Measurements from ENCODE around the gene ADSS2.

The ADSS2 gene

DNA sequence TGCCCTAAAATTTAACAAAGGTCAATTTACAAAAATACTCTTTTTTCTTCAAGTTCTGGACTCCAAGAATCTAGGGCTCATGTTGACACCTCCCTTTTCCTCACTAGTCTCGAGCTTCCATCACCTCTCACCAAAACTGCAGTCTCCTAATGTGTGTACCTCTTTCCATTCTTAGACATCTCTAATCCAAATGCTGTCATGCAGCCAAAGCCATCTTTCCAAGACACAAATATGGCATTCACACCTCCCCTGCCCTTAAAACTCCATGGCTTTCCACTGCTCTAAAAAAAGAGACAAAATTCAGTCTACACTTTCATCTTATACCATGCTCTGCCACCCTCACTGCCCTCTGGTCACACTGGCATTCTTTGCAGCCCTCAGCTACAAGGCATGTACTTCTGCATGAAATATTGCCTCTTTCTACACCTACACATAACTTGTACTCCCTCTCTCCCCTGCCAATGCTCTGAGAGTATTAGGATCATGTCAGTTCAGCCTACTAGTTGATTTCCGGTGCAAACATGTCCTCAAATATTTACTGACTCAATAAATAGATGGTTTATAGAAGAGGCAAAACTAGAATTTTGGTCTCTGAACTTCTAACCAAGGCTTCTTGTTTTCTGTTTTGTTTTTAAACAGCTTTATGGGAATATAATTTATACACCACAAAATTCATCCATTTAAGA lies 26.9 kb downstream of the ADSS2 start:
- Histone ChIP-seq H3K4me1 (ENCODE audit: insufficient read depth, poor library complexity, severe bottlenecking) (no peaks in the 10 kb centered on the region), H3K27ac (ENCODE audit: poor library complexity, severe bottlenecking) (no peak overlapping the region), H3K27me3 (ENCODE audit: insufficient read depth, poor library complexity, severe bottlenecking) (no peaks in the 10 kb centered on the region), H3K36me3 (ENCODE audit: low read depth) (peaks cover 39% of the 10 kb centered on the region), H3K4me3 (ENCODE audit: severe bottlenecking) (no peak overlapping the region), H3K9me3 (ENCODE audit: severe bottlenecking) (no peaks in the 10 kb centered on the region)
- TF ChIP-seq, protein P1, sequence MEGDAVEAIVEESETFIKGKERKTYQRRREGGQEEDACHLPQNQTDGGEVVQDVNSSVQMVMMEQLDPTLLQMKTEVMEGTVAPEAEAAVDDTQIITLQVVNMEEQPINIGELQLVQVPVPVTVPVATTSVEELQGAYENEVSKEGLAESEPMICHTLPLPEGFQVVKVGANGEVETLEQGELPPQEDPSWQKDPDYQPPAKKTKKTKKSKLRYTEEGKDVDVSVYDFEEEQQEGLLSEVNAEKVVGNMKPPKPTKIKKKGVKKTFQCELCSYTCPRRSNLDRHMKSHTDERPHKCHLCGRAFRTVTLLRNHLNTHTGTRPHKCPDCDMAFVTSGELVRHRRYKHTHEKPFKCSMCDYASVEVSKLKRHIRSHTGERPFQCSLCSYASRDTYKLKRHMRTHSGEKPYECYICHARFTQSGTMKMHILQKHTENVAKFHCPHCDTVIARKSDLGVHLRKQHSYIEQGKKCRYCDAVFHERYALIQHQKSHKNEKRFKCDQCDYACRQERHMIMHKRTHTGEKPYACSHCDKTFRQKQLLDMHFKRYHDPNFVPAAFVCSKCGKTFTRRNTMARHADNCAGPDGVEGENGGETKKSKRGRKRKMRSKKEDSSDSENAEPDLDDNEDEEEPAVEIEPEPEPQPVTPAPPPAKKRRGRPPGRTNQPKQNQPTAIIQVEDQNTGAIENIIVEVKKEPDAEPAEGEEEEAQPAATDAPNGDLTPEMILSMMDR (IDR thresholded peaks at IDR 0.05; ENCODE audit: poor library complexity, severe bottlenecking): no peak
- ATAC-seq (ENCODE audit: low read depth) (no peak), DNase-seq (ENCODE audit: low spot score) (no peak)

DNA sequence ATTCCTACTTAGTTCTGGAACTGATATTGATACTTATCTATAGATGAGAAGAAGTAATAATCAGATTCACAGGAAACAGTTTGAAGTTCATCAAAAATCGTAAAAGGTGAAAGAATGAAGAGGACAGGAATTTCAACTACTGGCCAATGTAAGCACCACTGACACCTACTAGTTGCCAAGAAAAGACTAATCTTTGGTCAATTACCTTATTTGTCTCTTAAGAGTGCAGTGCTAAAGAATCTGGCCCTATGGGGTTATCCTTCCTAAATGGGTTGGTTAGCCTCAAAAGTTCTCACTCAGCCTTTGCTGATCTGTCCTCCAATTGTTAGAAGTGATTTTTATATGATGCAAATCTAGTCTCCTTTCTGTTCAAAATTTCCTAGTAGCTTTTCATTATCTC lies 29.5 kb downstream of the ADSS2 start:
- ATAC-seq (ENCODE audit: low read depth): no peak
- no peaks in the 10 kb centered on the region for H3K9me3 ChIP-seq (ENCODE audit: severe bottlenecking)

DNA sequence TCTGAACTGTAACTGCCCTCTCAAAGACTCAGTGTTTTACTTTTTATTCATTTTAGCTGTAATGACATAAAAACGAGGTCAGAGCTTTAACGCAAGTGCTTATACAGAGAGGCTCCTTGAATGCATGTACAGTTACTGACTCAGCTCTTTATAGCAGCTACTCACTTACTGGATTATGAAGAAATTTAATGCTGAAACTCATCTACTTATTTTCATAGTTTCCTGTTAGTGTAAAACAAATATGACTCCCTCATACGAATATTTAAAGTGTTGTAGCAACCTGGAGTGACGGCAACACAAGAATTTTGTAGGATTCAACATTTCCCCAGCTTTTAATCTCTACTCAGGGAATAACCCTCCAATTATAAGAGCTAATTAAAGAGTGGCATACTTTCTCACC lies 32.7 kb downstream of the ADSS2 start:
- TF ChIP-seq, protein P1 (IDR thresholded peaks at IDR 0.05; ENCODE audit: poor library complexity, severe bottlenecking): no peak
- H3K4me3 ChIP-seq (ENCODE audit: severe bottlenecking): no peak overlapping the region
- H3K4me1 ChIP-seq (ENCODE audit: insufficient read depth, poor library complexity, severe bottlenecking): no peaks in the 10 kb centered on the region
- ATAC-seq (ENCODE audit: low read depth) (no peak), DNase-seq (ENCODE audit: low spot score) (no peak)
- no peaks in the 10 kb centered on the region for H3K27me3 ChIP-seq (ENCODE audit: insufficient read depth, poor library complexity, severe bottlenecking)
- H3K27ac ChIP-seq (ENCODE audit: poor library complexity, severe bottlenecking): no peak overlapping the region
- H3K9me3 ChIP-seq (ENCODE audit: severe bottlenecking): no peaks in the 10 kb centered on the region
- peaks cover 89% of the 10 kb centered on the region for H3K36me3 ChIP-seq (ENCODE audit: low read depth)

More for the DNA sequence above, 29.5 kb downstream of the ADSS2 start:
- no peaks in the 10 kb centered on the region for H3K4me1 ChIP-seq (ENCODE audit: insufficient read depth, poor library complexity, severe bottlenecking)
- H3K27me3 ChIP-seq (ENCODE audit: insufficient read depth, poor library complexity, severe bottlenecking): no peaks in the 10 kb centered on the region
- no peak for DNase-seq (ENCODE audit: low spot score)
- H3K4me3 ChIP-seq (ENCODE audit: severe bottlenecking): no peak overlapping the region
- H3K36me3 ChIP-seq (ENCODE audit: low read depth): peaks cover 61% of the 10 kb centered on the region
- no peak overlapping the region for H3K27ac ChIP-seq (ENCODE audit: poor library complexity, severe bottlenecking)
- TF ChIP-seq, protein P1 (IDR thresholded peaks at IDR 0.05; ENCODE audit: poor library complexity, severe bottlenecking): no peak

DNA sequence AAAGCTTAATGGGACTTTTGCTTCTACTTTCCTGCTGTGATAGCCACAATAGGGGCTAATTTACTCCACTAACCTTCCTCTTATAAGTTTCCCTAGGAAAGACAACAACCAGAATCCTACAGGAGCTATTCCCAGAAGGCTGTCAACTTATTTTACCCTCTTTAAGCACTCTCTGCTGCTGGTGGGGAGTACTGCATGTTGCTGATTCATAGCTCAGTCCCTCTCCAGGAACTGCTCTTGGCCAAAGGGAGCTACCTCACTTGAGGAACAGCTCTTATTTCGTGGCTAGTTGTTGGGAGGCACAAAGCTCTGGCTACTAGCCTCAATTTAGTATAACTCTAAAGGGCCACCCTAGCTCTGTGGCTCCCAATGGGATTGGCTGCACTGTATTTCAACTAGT lies 37.2 kb downstream of the ADSS2 start:
- H3K36me3 ChIP-seq (ENCODE audit: low read depth): peaks cover 86% of the 10 kb centered on the region
- TF ChIP-seq, protein P1 (IDR thresholded peaks at IDR 0.05; ENCODE audit: poor library complexity, severe bottlenecking): no peak
- DNase-seq (ENCODE audit: low spot score): no peak

DNA sequence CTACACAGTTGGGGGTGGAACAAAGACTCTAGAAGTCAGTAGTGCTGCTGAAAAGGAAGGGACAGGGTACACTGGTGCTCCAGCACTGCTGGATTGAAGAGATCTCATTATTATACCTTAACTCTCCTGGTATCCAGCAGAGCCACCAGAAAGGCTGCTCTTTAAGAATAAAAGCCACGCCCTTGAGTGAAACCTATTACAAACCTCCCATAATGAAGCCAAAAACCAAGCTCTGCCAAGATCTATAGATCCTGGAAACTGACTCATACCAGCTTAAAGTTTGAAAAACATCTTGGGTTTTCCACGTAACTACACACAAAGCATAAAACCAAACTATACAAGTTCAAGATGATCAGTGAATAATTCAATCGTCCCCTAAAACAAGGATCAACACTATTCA lies 38.0 kb downstream of the ADSS2 start:
- no peak for ATAC-seq (ENCODE audit: low read depth)
- H3K4me1 ChIP-seq (ENCODE audit: insufficient read depth, poor library complexity, severe bottlenecking): no peaks in the 10 kb centered on the region
- H3K27ac ChIP-seq (ENCODE audit: poor library complexity, severe bottlenecking): no peak overlapping the region
- peaks cover 81% of the 10 kb centered on the region for H3K36me3 ChIP-seq (ENCODE audit: low read depth)
- DNase-seq (ENCODE audit: low spot score): no peak
- no peaks in the 10 kb centered on the region for H3K27me3 ChIP-seq (ENCODE audit: insufficient read depth, poor library complexity, severe bottlenecking)
- no peak overlapping the region for H3K4me3 ChIP-seq (ENCODE audit: severe bottlenecking)
- H3K9me3 ChIP-seq (ENCODE audit: severe bottlenecking): no peaks in the 10 kb centered on the region
- TF ChIP-seq, protein P1 (IDR thresholded peaks at IDR 0.05; ENCODE audit: poor library complexity, severe bottlenecking): no peak

More for the DNA sequence above, 37.2 kb downstream of the ADSS2 start:
- Histone ChIP-seq H3K27me3 (ENCODE audit: insufficient read depth, poor library complexity, severe bottlenecking) (no peaks in the 10 kb centered on the region), H3K4me3 (ENCODE audit: severe bottlenecking) (no peak overlapping the region), H3K9me3 (ENCODE audit: severe bottlenecking) (no peaks in the 10 kb centered on the region), H3K27ac (ENCODE audit: poor library complexity, severe bottlenecking) (no peak overlapping the region), H3K4me1 (ENCODE audit: insufficient read depth, poor library complexity, severe bottlenecking) (no peaks in the 10 kb centered on the region)
- no peak for ATAC-seq (ENCODE audit: low read depth)
